CD14-positive monocyte (primary cell): Measurements from ENCODE around the gene ANKRD55. TPM values are rescaled to one million over a fixed set of nuclear protein-coding genes. Genes with fewer than 3 reads are reported as not detected.
"Not testable (repeated sequence)": the region's sequence is repeated elsewhere in the genome, so short reads cannot be mapped to it uniquely, and the experiment has no call there.

ENCODE experiments used
- DNase-seq, 3 donors: peaks; one replicate each; pipeline ENCODE4 v3.0.0-alpha.2; 2011 to 2022
- H2AFZ ChIP-seq: 2 replicates; pipeline ENCODE4 v1.6.0; 2012; ENCODE audit warnings: mild to moderate bottlenecking, low read depth, low read length, inconsistent platforms; ENCODE audit not compliant: insufficient read depth, poor library complexity, severe bottlenecking
- H3K27ac ChIP-seq, 2 donors: 1 replicate in 1 of 2; 2 replicates in 1 of 2; pipeline ENCODE4 v1.5.1; 2012 to 2013; ENCODE audit warnings: low read length in 2 of 2, control low read depth in 1 of 2, inconsistent platforms in 1 of 2, low read depth in 1 of 2, mild to moderate bottlenecking in 1 of 2
- H3K27me3 ChIP-seq, 2 donors: one replicate each; pipeline versions ENCODE4 v1.6.0 to v1.6.1; 2011 to 2013; ENCODE audit warnings: low read length in 2 of 2; ENCODE audit not compliant: control insufficient read depth in 2 of 2, insufficient read depth in 2 of 2
- H3K36me3 ChIP-seq, 2 donors: replicated peaks in 1 of 2; 1 replicate in 1 of 2; 2 replicates in 1 of 2; pipeline versions ENCODE4 v1.5.1 to v1.6.1; 2012 to 2013; ENCODE audit warnings: low read length in 2 of 2, control low read depth in 1 of 2, inconsistent platforms in 1 of 2, mild to moderate bottlenecking in 1 of 2; ENCODE audit not compliant: insufficient read depth in 2 of 2, control insufficient read depth in 1 of 2
- H3K4me1 ChIP-seq, 2 donors: 1 replicate in 1 of 2; 2 replicates in 1 of 2; pipeline versions ENCODE4 v1.5.1 to v1.6.1; 2012 to 2013; ENCODE audit warnings: low read length in 2 of 2, control low read depth in 1 of 2, inconsistent platforms in 1 of 2, mild to moderate bottlenecking in 1 of 2, moderate library complexity in 1 of 2; ENCODE audit not compliant: insufficient read depth in 2 of 2, control insufficient read depth in 1 of 2
- H3K4me2 ChIP-seq: replicated peaks from 2 replicates; pipeline ENCODE3; 2012; ENCODE audit warnings: low read length, moderate library complexity, mild to moderate bottlenecking; ENCODE audit not compliant: poor library complexity, severe bottlenecking; ENCODE audit errors: extremely low read depth
- H3K4me3 ChIP-seq, 3 experiments: fragments of 200-600 bp in 1 of 3; sonication (generic) in 1 of 3; replicated peaks in 1 of 3; 1 replicate in 2 of 3; 2 replicates in 1 of 3; pipeline ENCODE4 v1.5.1; 2011 to 2013; ENCODE audit warnings: low read length in 3 of 3, mild to moderate bottlenecking in 3 of 3, control low read depth in 2 of 3, low read depth in 2 of 3, inconsistent platforms in 1 of 3, moderate library complexity in 1 of 3
- H3K79me2 ChIP-seq: 2 replicates; pipeline ENCODE4 v1.6.0; 2012; ENCODE audit warnings: mild to moderate bottlenecking, control low read depth, inconsistent platforms, low read length, moderate library complexity; ENCODE audit not compliant: insufficient read depth
- H3K9ac ChIP-seq: 2 replicates; pipeline ENCODE4 v1.6.0; 2017; ENCODE audit warnings: low read length, mild to moderate bottlenecking; ENCODE audit not compliant: insufficient read depth, poor library complexity, severe bottlenecking
- H3K9me3 ChIP-seq, 2 donors: replicated peaks in 1 of 2; 1 replicate in 1 of 2; 2 replicates in 1 of 2; pipeline versions ENCODE4 v1.5.1 to v1.6.1; 2012 to 2013; ENCODE audit warnings: low read length in 2 of 2, control low read depth in 1 of 2; ENCODE audit not compliant: control insufficient read depth in 1 of 2, insufficient read depth in 1 of 2
- H4K20me1 ChIP-seq: 2 replicates; pipeline ENCODE4 v1.6.0; 2012; ENCODE audit warnings: mild to moderate bottlenecking, low read length, control low read depth, moderate library complexity; ENCODE audit not compliant: insufficient read depth
- H3K27ac Mint-ChIP-seq, 7 donors: one replicate each; pipeline ENCODE4 v1.8.0; 2020; ENCODE audit warnings: mild to moderate bottlenecking in 7 of 7, mixed read lengths in 7 of 7, moderate library complexity in 6 of 7, inconsistent platforms in 2 of 7
- H3K27me3 Mint-ChIP-seq, 3 donors: one replicate each; pipeline ENCODE4 v1.8.0; 2021 to 2022; ENCODE audit warnings: low read depth in 3 of 3, mild to moderate bottlenecking in 3 of 3, mixed read lengths in 3 of 3, moderate library complexity in 3 of 3, inconsistent platforms in 1 of 3
- H3K36me3 Mint-ChIP-seq, 2 donors: one replicate each; pipeline ENCODE4 v1.8.0; 2020; ENCODE audit warnings: mixed read lengths in 2 of 2, inconsistent platforms in 1 of 2, mild to moderate bottlenecking in 1 of 2
- H3K4me1 Mint-ChIP-seq: one replicate; pipeline ENCODE4 v1.8.0; 2020; ENCODE audit warnings: mild to moderate bottlenecking, mixed read lengths
- H3K4me3 Mint-ChIP-seq, 2 donors: one replicate each; pipeline ENCODE4 v1.8.0; 2020; ENCODE audit warnings: mild to moderate bottlenecking in 2 of 2, mixed read lengths in 2 of 2, moderate library complexity in 1 of 2
- H3K9me3 Mint-ChIP-seq, 7 donors: one replicate each; pipeline ENCODE4 v1.8.0; 2020 to 2022; ENCODE audit warnings: mixed read lengths in 7 of 7, mild to moderate bottlenecking in 6 of 7, moderate library complexity in 6 of 7, inconsistent platforms in 2 of 7
- CTCF ChIP-seq: fragments of 200-600 bp; IDR thresholded peaks from one replicate; pipeline ENCODE4 v1.8.0; 2022; ENCODE audit warnings: antibody characterized with exemption, mild to moderate bottlenecking
- WGBS: methylation state at CpG from one replicate; pipeline ENCODE4 v1.1.5; 2013; ENCODE audit warnings: missing lambda C conversion rate; ENCODE audit not compliant: insufficient coverage; 5-methylcytosine and 5-hydroxymethylcytosine counted together
- intact Hi-C, 2 donors: fragments of 100-400 bp; cut with micrococcal nuclease; formaldehyde crosslinking; loops; one replicate each; pipeline versions ENCODE4 v1.15.0 to v1.15.1; 2023
- polyA plus RNA-seq, 3 donors: library from polyadenylated mRNA; depleted of rRNA in 1 of 3; unstranded in 2 of 3; stranded (reverse) in 1 of 3; fragments of 300-500 nt in 2 of 3; fragments of >200 nt in 1 of 3; fragmentation: Illumina TruSeq in 2 of 3; gene quantifications; 1 replicate in 2 of 3; 2 replicates in 1 of 3; pipeline ENCODE4 v1.2.3, GENCODE V29; 2012 to 2021

ANKRD55 gene
- polyA plus RNA-seq, 3 donors, result 0.20 to 0.55 (median 0.28) TPM

GRCh38 chr5:56215019-56215830, 17.9 kb downstream of the ANKRD55 start:
- DNase-seq, result no peak
- peaks cover 16 to 36% (median 24%) of the 10 kb centered on the region in 7 donors for H3K9me3 Mint-ChIP-seq
- no peaks in the 10 kb centered on the region for H3K4me1 ChIP-seq

GRCh38 chr5:56213886-56214535, 19.1 kb downstream of the ANKRD55 start:
- intact Hi-C loops, H3K27ac ChIP-seq, H3K4me1 ChIP-seq, H3K4me3 Mint-ChIP-seq, H3K27ac Mint-ChIP-seq, H3K27me3 Mint-ChIP-seq, H3K27me3 ChIP-seq, H2AFZ ChIP-seq, H3K4me2 ChIP-seq, DNase-seq, H3K36me3 ChIP-seq, H3K9ac ChIP-seq, H3K4me3 ChIP-seq, H3K79me2 ChIP-seq, H3K36me3 Mint-ChIP-seq, H4K20me1 ChIP-seq, H3K4me1 Mint-ChIP-seq: not testable (repeated sequence)
- peaks cover 13 to 33% (median 22%) of the 10 kb centered on the region in 7 donors for H3K9me3 Mint-ChIP-seq
- WGBS, result no CpG with 5 or more reads among the region's 4 CpGs
- peaks cover 17 to 19% of the 10 kb centered on the region in 2 donors for H3K9me3 ChIP-seq

More at GRCh38 chr5:56215019-56215830, 17.9 kb downstream of the ANKRD55 start:
- Mint-ChIP-seq H3K4me3 (no peak overlapping the region), H3K27me3 (peaks cover 0 to 4% (median 2%) of the 10 kb centered on the region in 3 donors), H3K4me1 (no peaks in the 10 kb centered on the region), H3K36me3 (peaks cover 0 to 2% of the 10 kb centered on the region in 2 donors), H3K27ac (peak overlapping the region in 1 of 7 donors; percentile 10)
- Histone ChIP-seq H3K27me3 (no peaks in the 10 kb centered on the region), H4K20me1 (no peaks in the 10 kb centered on the region), H3K9ac (no peak overlapping the region), H3K4me3 (no peak overlapping the region), H3K9me3 (peaks cover 19 to 22% of the 10 kb centered on the region in 2 donors), H2AFZ (no peak overlapping the region), H3K27ac (no peak overlapping the region), H3K4me2 (no peak overlapping the region), H3K36me3 (no peaks in the 10 kb centered on the region), H3K79me2 (no peaks in the 10 kb centered on the region)
- TF ChIP-seq CTCF, result no peak
- 85% methylated on average over 2 of the region's 7 CpGs for WGBS
- intact Hi-C loops, result no loop called here
